ENCODE measurements around the gene MOB1B. TPM values are rescaled to one million over a fixed set of nuclear protein-coding genes. Genes with fewer than 3 reads are reported as not detected.
A peak's percentile ranks its signal among the peaks of the same experiment; 100 is the strongest.

The MOB1B gene
- total RNA-seq, 1 donor from 2014 or later: 49.4 TPM

DNA sequence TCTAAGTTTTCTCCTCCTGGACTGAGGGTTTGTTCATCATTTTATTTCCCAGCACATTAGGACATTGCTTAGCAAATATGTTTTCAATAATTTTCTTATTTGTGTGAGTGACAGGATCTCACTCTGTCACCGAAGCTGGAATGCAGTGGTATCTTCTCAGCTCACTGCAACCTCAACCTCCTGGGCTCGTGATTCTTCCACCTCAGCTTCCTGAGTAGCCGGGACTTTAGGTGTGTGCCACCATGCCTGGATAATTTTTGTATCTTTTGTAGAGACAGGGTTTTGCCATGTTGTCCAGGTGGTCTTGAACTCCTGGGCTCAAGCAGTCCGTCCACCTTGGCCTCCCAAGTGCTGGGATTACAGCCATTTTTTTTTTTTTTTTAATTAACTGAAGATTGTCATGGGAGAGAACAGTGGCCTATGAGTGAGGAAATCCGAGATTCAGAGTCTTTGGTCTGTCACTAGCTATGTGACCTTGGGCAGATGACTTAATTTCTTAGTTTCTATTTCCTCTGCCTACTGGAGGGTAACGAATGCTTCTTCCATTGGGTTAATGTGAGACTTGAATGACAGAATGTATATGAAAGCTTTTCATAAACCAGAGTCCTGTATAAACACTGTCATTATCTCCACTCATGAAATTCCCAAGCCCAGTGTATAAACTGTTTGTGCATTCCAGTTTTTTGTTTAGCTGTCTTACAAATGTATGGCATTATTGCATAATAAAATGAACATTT is 23.9 kb downstream of the MOB1B start:
- peaks cover 2% of the 10 kb centered on the region for H3K27me3 Mint-ChIP-seq (ENCODE audit: unreplicated experiment)
- H3K36me3 Mint-ChIP-seq (ENCODE audit: low read depth, unreplicated experiment): no peaks in the 10 kb centered on the region
- DNase-seq (ENCODE audit: low spot score): no peak
- H3K4me3 Mint-ChIP-seq (ENCODE audit: unreplicated experiment): no peak overlapping the region
- no peak overlapping the region for H3K27ac Mint-ChIP-seq (ENCODE audit: unreplicated experiment)
- no peak for TF ChIP-seq CTCF (IDR thresholded peaks at IDR 0.05; ENCODE audit: unreplicated experiment)
- H3K4me1 Mint-ChIP-seq (ENCODE audit: unreplicated experiment): peaks cover 14% of the 10 kb centered on the region
- H3K9me3 Mint-ChIP-seq (ENCODE audit: unreplicated experiment): no peaks in the 10 kb centered on the region

DNA sequence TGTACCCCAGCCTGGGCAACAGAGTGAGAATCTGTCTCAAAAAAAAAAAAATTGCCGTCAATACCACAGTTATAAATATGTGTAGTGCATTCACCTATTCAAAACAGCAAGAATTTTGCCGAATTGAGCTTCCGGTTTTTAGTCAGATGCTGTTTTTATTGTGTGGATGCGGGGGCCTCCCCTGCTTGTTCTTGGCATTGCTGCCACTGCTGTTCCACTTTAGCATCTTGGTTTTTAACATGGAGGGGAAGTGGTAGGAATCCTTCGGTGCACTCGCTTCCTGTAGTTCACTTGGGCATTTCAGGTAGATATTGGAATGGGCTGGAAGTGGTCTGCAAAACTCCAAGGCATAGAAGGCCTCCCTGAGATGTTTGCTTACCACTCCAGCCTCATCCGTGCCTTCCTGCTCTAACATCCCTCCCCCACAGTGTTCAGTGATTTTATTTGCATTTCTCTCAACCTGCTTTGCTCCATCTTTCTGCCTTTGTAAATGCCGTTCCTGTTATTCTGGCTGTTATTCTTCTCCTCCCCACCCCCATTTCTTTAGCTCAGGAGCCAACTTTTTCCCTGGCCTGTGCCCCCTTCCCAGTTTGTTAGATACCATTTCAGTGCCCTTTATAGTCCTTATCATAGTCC is 25.5 kb downstream of the MOB1B start:
- Mint-ChIP-seq H3K4me1 (ENCODE audit: unreplicated experiment) (peaks cover 14% of the 10 kb centered on the region), H3K27ac (ENCODE audit: unreplicated experiment) (peak overlapping the region; percentile 34), H3K27me3 (ENCODE audit: unreplicated experiment) (peaks cover 2% of the 10 kb centered on the region), H3K36me3 (ENCODE audit: low read depth, unreplicated experiment) (no peaks in the 10 kb centered on the region), H3K4me3 (ENCODE audit: unreplicated experiment) (peak overlapping the region; percentile 10), H3K9me3 (ENCODE audit: unreplicated experiment) (no peaks in the 10 kb centered on the region)
- DNase-seq (ENCODE audit: low spot score): no peak
- no peak for TF ChIP-seq CTCF (IDR thresholded peaks at IDR 0.05; ENCODE audit: unreplicated experiment)

- H3K4me3 Mint-ChIP-seq (ENCODE audit: unreplicated experiment): no peak overlapping the region
- DNase-seq (ENCODE audit: low spot score): no peak
- peaks cover 16% of the 10 kb centered on the region for H3K4me1 Mint-ChIP-seq (ENCODE audit: unreplicated experiment)
- no peaks in the 10 kb centered on the region for H3K36me3 Mint-ChIP-seq (ENCODE audit: low read depth, unreplicated experiment)
- H3K27me3 Mint-ChIP-seq (ENCODE audit: unreplicated experiment): no peaks in the 10 kb centered on the region
- TF ChIP-seq CTCF (IDR thresholded peaks at IDR 0.05; ENCODE audit: unreplicated experiment): no peak
- H3K9me3 Mint-ChIP-seq (ENCODE audit: unreplicated experiment): no peaks in the 10 kb centered on the region
- H3K27ac Mint-ChIP-seq (ENCODE audit: unreplicated experiment): no peak overlapping the region
Observed at GRCh38 chr4:70930530-70931256, 28.5 kb downstream of the MOB1B start.

GRCh38 chr4:70931347-70931746 is 29.2 kb downstream of the MOB1B start:
- peaks cover 13% of the 10 kb centered on the region for H3K4me1 Mint-ChIP-seq (ENCODE audit: unreplicated experiment)
- no peak for TF ChIP-seq CTCF (IDR thresholded peaks at IDR 0.05; ENCODE audit: unreplicated experiment)
- no peaks in the 10 kb centered on the region for H3K9me3 Mint-ChIP-seq (ENCODE audit: unreplicated experiment)
- H3K27me3 Mint-ChIP-seq (ENCODE audit: unreplicated experiment): no peaks in the 10 kb centered on the region
- H3K4me3 Mint-ChIP-seq (ENCODE audit: unreplicated experiment): no peak overlapping the region
- no peak for DNase-seq (ENCODE audit: low spot score)
- peaks cover under 1% of the 10 kb centered on the region for H3K36me3 Mint-ChIP-seq (ENCODE audit: low read depth, unreplicated experiment)
- no peak overlapping the region for H3K27ac Mint-ChIP-seq (ENCODE audit: unreplicated experiment)

Measured in endothelial cell (in vitro differentiated cells).